ENCODE measurements around the gene CHRNA4.

The CHRNA4 gene

DNA sequence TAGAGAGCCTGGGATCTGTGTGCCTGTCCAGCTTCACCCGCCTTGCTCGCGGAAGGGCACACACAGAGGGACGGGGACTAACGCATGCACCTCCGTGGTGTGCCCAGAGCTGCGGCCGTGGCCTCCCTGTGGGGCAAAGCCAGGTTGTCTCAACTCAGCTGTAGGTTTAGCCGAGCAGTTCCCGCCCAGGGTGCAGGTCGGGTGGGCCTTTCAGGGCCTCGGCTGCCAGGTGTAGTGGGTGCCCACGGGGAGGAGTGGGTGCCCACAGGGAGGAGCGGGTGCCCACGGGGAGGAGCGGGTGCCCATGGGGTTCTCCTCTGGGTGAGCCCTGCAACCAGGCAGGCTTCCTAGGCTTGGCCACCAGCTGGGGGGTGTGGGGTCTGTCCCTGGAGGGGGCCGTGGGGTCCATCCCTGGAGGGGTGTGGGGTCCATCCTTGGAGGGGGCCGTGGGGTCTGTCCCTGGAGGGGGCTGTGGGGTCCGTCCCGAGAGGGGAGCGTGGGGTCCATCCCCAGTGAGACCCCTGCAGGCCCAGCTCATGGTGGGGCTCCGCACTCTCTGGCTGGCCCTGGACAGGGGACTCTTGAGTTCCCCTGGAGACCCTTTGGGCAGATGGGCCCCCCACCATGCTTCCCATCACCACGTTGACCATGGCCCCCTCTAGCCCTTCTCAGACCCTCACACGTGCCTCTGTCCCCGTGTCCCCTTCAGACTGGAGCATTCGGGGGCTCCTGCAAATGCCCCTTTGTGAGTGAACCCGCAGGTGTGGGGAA is 37.8 kb upstream of the CHRNA4 start:
- Histone ChIP-seq H3K4me1 (ENCODE audit: control insufficient read depth, low read length) (no peaks in the 10 kb centered on the region), H3K9me3 (ENCODE audit: control insufficient read depth, insufficient read depth, low read length) (no peaks in the 10 kb centered on the region), H3K4me3 (ENCODE audit: low read length) (no peak overlapping the region), H3K27ac (ENCODE audit: low read depth, low read length) (no peak overlapping the region), H3K36me3 (ENCODE audit: control insufficient read depth, low read length) (no peaks in the 10 kb centered on the region), H3F3A (ENCODE audit: control insufficient read depth, insufficient read depth) (no peaks in the 10 kb centered on the region), H4K20me1 (ENCODE audit: control insufficient read depth, insufficient read depth, low read depth, low read length) (no peaks in the 10 kb centered on the region), H3K27me3 (ENCODE audit: control insufficient read depth, low read length) (no peaks in the 10 kb centered on the region), H3K79me2 (ENCODE audit: control insufficient read depth, low read length) (no peaks in the 10 kb centered on the region), H3K9me2 (replicated peaks; ENCODE audit: control insufficient read depth, low read length) (no peaks in the 10 kb centered on the region), H3K4me2 (ENCODE audit: low read length) (no peak overlapping the region)
- TF ChIP-seq EZH2phosphoT487 (IDR thresholded peaks at IDR 0.05; ENCODE audit: borderline replicate concordance, low read length) = no peak
- TF ChIP-seq, protein P1, sequence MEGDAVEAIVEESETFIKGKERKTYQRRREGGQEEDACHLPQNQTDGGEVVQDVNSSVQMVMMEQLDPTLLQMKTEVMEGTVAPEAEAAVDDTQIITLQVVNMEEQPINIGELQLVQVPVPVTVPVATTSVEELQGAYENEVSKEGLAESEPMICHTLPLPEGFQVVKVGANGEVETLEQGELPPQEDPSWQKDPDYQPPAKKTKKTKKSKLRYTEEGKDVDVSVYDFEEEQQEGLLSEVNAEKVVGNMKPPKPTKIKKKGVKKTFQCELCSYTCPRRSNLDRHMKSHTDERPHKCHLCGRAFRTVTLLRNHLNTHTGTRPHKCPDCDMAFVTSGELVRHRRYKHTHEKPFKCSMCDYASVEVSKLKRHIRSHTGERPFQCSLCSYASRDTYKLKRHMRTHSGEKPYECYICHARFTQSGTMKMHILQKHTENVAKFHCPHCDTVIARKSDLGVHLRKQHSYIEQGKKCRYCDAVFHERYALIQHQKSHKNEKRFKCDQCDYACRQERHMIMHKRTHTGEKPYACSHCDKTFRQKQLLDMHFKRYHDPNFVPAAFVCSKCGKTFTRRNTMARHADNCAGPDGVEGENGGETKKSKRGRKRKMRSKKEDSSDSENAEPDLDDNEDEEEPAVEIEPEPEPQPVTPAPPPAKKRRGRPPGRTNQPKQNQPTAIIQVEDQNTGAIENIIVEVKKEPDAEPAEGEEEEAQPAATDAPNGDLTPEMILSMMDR (IDR thresholded peaks at IDR 0.05; ENCODE audit: low read depth, low read length, poor library complexity, severe bottlenecking) = no peak

DNA sequence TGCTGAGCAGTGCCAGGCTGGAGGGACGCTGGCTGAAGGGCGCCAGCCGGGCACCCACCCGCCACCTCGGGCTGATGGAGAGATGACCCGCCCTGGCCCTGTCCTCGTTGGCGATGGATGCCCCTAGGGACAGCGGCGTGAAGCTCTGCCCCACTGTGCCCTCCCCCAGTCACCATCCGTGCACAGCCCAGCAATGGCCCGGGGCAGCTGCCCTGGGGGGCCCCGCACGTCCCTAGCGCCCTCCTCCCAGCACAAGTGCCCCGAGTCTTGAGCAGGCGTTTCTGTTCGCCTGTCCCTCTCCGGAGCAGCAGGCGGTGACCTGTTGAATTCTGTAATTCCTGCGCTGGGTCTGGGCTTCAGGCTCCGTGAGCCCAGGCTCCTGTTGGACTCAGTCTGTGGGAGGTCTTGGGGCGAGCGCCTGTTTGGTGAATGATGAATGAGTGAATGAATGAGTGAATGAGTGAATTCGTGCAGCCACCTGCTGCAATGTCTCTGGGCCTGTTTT is 36.8 kb upstream of the CHRNA4 start:
- Histone ChIP-seq H3F3A (ENCODE audit: control insufficient read depth, insufficient read depth) (no peaks in the 10 kb centered on the region), H3K4me1 (ENCODE audit: control insufficient read depth, low read length) (no peaks in the 10 kb centered on the region), H3K27me3 (ENCODE audit: control insufficient read depth, low read length) (no peaks in the 10 kb centered on the region), H3K27ac (ENCODE audit: low read depth, low read length) (no peak overlapping the region), H3K9me3 (ENCODE audit: control insufficient read depth, insufficient read depth, low read length) (no peaks in the 10 kb centered on the region), H3K4me2 (ENCODE audit: low read length) (no peak overlapping the region), H3K9me2 (replicated peaks; ENCODE audit: control insufficient read depth, low read length) (no peaks in the 10 kb centered on the region), H3K36me3 (ENCODE audit: control insufficient read depth, low read length) (no peaks in the 10 kb centered on the region), H3K4me3 (ENCODE audit: low read length) (no peak overlapping the region), H4K20me1 (ENCODE audit: control insufficient read depth, insufficient read depth, low read depth, low read length) (no peaks in the 10 kb centered on the region), H3K79me2 (ENCODE audit: control insufficient read depth, low read length) (no peaks in the 10 kb centered on the region)
- no peak for TF ChIP-seq EZH2phosphoT487 (IDR thresholded peaks at IDR 0.05; ENCODE audit: borderline replicate concordance, low read length)
- TF ChIP-seq, protein P1 (IDR thresholded peaks at IDR 0.05; ENCODE audit: low read depth, low read length, poor library complexity, severe bottlenecking) = no peak

DNA sequence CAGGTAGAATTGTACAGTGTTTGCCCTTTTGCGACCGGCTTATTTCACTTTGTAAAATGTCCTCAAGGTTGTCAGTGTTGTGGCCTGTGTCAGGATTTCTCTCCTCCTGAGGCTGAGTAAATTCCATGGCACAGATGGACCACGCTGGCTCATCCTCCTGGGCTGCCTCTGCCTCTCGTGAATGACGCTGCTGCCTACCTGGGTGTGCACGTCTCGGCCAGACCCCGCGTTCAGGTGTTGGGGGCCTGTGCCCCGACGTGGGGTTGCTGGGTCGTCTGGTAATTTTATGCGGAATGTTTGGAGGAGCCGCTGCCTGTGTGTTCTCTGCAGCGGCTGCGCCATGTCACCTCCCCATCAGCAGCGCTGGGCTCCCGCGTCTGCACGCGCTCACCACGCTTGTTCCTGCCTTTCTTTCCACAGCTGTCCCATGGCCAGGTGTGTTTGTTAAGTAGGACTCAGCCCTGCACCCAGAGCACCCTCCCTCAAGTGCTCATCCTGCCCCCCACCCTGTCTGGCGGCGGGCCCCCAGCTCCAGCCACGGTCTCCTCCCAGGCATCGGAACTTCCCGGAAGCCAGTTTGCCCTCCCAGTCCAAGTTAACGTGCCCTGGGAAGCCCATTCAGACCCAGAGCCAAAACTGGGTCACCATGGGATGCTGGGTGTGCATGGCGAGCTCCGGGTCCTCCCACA is 36.1 kb upstream of the CHRNA4 start:
- Histone ChIP-seq H3K4me2 (ENCODE audit: low read length) (no peak overlapping the region), H3K27me3 (ENCODE audit: control insufficient read depth, low read length) (no peaks in the 10 kb centered on the region), H3K9me2 (replicated peaks; ENCODE audit: control insufficient read depth, low read length) (no peaks in the 10 kb centered on the region), H4K20me1 (ENCODE audit: control insufficient read depth, insufficient read depth, low read depth, low read length) (no peaks in the 10 kb centered on the region), H3K36me3 (ENCODE audit: control insufficient read depth, low read length) (no peaks in the 10 kb centered on the region), H3F3A (ENCODE audit: control insufficient read depth, insufficient read depth) (no peaks in the 10 kb centered on the region), H3K79me2 (ENCODE audit: control insufficient read depth, low read length) (no peaks in the 10 kb centered on the region), H3K4me1 (ENCODE audit: control insufficient read depth, low read length) (no peaks in the 10 kb centered on the region), H3K4me3 (ENCODE audit: low read length) (no peak overlapping the region), H3K27ac (ENCODE audit: low read depth, low read length) (no peak overlapping the region), H3K9me3 (ENCODE audit: control insufficient read depth, insufficient read depth, low read length) (no peaks in the 10 kb centered on the region)
- TF ChIP-seq EZH2phosphoT487 (IDR thresholded peaks at IDR 0.05; ENCODE audit: borderline replicate concordance, low read length) = no peak
- TF ChIP-seq, protein P1 (IDR thresholded peaks at IDR 0.05; ENCODE audit: low read depth, low read length, poor library complexity, severe bottlenecking) = no peak

Data from DOHH2 (cell line).